Astrocyte (in vitro differentiated cells and primary cell): ENCODE measurements around the gene FKBP1B. TPM values are rescaled to one million over a fixed set of nuclear protein-coding genes. Genes with fewer than 3 reads are reported as not detected.
A peak's percentile ranks its signal among the peaks of the same experiment; 100 is the strongest.

Experiments
- DNase-seq: peaks from one replicate; pipeline ENCODE4 v3.0.0-alpha.2; 2010; ENCODE audit warnings: low read depth
- FAIRE-seq: peaks from 2 replicates; lab custom pipeline; 2011; peaks lifted over from hg19 to GRCh38; lab: Jason Lieb, UNC
- H2AFZ ChIP-seq: 2 replicates; pipeline ENCODE4 v1.6.0; 2012; ENCODE audit warnings: low read depth, low read length, inconsistent platforms
- H3K27ac ChIP-seq: 2 replicates; pipeline ENCODE4 v1.5.1; 2011; ENCODE audit warnings: low read depth, low read length, inconsistent platforms
- H3K27me3 ChIP-seq: 2 replicates; pipeline ENCODE4 v1.6.0; 2011; ENCODE audit warnings: low read length, inconsistent platforms; ENCODE audit not compliant: insufficient read depth
- H3K36me3 ChIP-seq: 2 replicates; pipeline ENCODE4 v1.5.1; 2011; ENCODE audit warnings: low read length, inconsistent platforms; ENCODE audit not compliant: insufficient read depth
- H3K4me1 ChIP-seq: 2 replicates; pipeline ENCODE4 v1.5.1; 2011; ENCODE audit warnings: low read length, inconsistent platforms; ENCODE audit not compliant: insufficient read depth
- H3K4me2 ChIP-seq: 2 replicates; pipeline ENCODE4 v1.6.0; 2012; ENCODE audit warnings: low read length, inconsistent platforms
- H3K4me3 ChIP-seq: 2 replicates; pipeline ENCODE4 v1.5.1; 2011; ENCODE audit warnings: low read depth, mild to moderate bottlenecking, low read length, inconsistent platforms; ENCODE audit not compliant: insufficient read depth
- H3K79me2 ChIP-seq: 2 replicates; pipeline ENCODE4 v1.6.0; 2012; ENCODE audit warnings: mild to moderate bottlenecking, low read length, inconsistent platforms; ENCODE audit not compliant: insufficient read depth
- H3K9ac ChIP-seq: 2 replicates; pipeline ENCODE4 v1.6.0; 2012; ENCODE audit warnings: mild to moderate bottlenecking, low read length, inconsistent platforms
- H3K9me3 ChIP-seq: 2 replicates; pipeline ENCODE4 v1.5.1; 2012; ENCODE audit warnings: low read depth, mild to moderate bottlenecking, low read length, inconsistent platforms; ENCODE audit not compliant: insufficient read depth
- H4K20me1 ChIP-seq: 2 replicates; pipeline ENCODE4 v1.6.0; 2012; ENCODE audit warnings: low read length, inconsistent platforms; ENCODE audit not compliant: insufficient read depth
- H3K27ac Mint-ChIP-seq: one replicate; pipeline ENCODE4 v1.8.0; 2021; ENCODE audit warnings: mild to moderate bottlenecking, mixed read lengths; ENCODE audit not compliant: unreplicated experiment
- H3K27me3 Mint-ChIP-seq: one replicate; pipeline ENCODE4 v1.8.0; 2021; ENCODE audit warnings: low read depth, mixed read lengths; ENCODE audit not compliant: unreplicated experiment
- H3K36me3 Mint-ChIP-seq: one replicate; pipeline ENCODE4 v1.8.0; 2021; ENCODE audit warnings: low read depth, mixed read lengths; ENCODE audit not compliant: unreplicated experiment
- H3K4me1 Mint-ChIP-seq: one replicate; pipeline ENCODE4 v1.8.0; 2021; ENCODE audit warnings: low read depth, mixed read lengths; ENCODE audit not compliant: unreplicated experiment
- H3K4me3 Mint-ChIP-seq: one replicate; pipeline ENCODE4 v1.8.0; 2021; ENCODE audit warnings: mild to moderate bottlenecking, moderate library complexity, mixed read lengths; ENCODE audit not compliant: unreplicated experiment
- H3K9me3 Mint-ChIP-seq: one replicate; pipeline ENCODE4 v1.8.0; 2021; ENCODE audit warnings: mild to moderate bottlenecking, mixed read lengths; ENCODE audit not compliant: unreplicated experiment
- EZH2 ChIP-seq: IDR thresholded peaks from 2 replicates; pipeline ENCODE4 v1.6.1; 2012; ENCODE audit warnings: mild to moderate bottlenecking, low read length, inconsistent platforms; ENCODE audit not compliant: insufficient read depth
- total RNA-seq: library from RNA; stranded (reverse); gene quantifications from 2 replicates; pipeline ENCODE4 v1.2.1, GENCODE V29; 2021
- TF ChIP-seq, protein P1 (sequence below): IDR thresholded peaks from 2 replicates; pipeline ENCODE4 v1.5.1; 2011; ENCODE audit warnings: low read depth, mild to moderate bottlenecking, inconsistent platforms, low read length, moderate library complexity; ENCODE audit not compliant: insufficient read depth

FKBP1B gene
- total RNA-seq, 1 donor from 2014 or later = 19.4 TPM

DNA sequence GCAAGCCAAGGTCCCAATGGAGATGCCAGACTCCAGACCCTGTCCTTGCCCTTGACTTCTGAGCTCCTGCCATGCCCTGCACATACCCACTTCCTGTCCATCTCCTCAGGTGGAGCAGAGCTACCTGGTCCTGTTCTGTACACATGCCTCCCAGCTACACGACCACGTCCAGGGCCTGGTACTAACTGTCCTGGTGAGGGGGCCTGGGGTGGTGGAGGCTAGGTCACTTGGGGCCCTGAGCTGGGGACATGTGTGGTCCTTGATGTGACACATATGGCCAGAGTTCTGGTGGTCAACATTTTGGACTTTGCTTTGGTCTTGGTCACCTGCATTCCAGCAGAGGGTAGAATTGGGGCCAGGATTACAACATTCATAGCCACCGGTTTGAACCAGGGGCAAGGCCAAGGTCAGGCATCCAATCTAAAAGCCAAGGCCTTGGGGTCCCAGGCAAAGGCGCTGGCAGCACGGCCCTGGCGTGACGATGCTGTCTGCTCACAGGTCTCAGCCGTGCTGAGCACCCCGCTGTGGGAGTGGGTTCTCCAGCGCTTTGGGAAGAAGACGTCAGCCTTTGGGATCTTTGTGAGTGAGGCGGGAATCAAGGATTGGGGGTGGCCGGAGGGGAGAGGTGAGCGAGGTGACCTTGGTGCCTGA is 27.1 kb upstream of the FKBP1B start:
- no peak for DNase-seq
- Histone ChIP-seq H3K9ac (no peak overlapping the region), H4K20me1 (no peaks in the 10 kb centered on the region), H3K36me3 (peaks cover 2% of the 10 kb centered on the region), H3K4me2 (no peak overlapping the region), H3K79me2 (no peaks in the 10 kb centered on the region), H2AFZ (no peak overlapping the region), H3K4me3 (no peak overlapping the region), H3K27me3 (no peaks in the 10 kb centered on the region), H3K9me3 (no peaks in the 10 kb centered on the region), H3K27ac (no peak overlapping the region), H3K4me1 (no peaks in the 10 kb centered on the region)
- Mint-ChIP-seq H3K4me3 (no peak overlapping the region), H3K4me1 (peaks cover 4% of the 10 kb centered on the region), H3K27ac (no peak overlapping the region), H3K9me3 (no peaks in the 10 kb centered on the region), H3K36me3 (peaks cover 10% of the 10 kb centered on the region), H3K27me3 (no peaks in the 10 kb centered on the region)
- no peak for FAIRE-seq
- TF ChIP-seq, protein P1, sequence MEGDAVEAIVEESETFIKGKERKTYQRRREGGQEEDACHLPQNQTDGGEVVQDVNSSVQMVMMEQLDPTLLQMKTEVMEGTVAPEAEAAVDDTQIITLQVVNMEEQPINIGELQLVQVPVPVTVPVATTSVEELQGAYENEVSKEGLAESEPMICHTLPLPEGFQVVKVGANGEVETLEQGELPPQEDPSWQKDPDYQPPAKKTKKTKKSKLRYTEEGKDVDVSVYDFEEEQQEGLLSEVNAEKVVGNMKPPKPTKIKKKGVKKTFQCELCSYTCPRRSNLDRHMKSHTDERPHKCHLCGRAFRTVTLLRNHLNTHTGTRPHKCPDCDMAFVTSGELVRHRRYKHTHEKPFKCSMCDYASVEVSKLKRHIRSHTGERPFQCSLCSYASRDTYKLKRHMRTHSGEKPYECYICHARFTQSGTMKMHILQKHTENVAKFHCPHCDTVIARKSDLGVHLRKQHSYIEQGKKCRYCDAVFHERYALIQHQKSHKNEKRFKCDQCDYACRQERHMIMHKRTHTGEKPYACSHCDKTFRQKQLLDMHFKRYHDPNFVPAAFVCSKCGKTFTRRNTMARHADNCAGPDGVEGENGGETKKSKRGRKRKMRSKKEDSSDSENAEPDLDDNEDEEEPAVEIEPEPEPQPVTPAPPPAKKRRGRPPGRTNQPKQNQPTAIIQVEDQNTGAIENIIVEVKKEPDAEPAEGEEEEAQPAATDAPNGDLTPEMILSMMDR = no peak
- TF ChIP-seq EZH2 = no peak

DNA sequence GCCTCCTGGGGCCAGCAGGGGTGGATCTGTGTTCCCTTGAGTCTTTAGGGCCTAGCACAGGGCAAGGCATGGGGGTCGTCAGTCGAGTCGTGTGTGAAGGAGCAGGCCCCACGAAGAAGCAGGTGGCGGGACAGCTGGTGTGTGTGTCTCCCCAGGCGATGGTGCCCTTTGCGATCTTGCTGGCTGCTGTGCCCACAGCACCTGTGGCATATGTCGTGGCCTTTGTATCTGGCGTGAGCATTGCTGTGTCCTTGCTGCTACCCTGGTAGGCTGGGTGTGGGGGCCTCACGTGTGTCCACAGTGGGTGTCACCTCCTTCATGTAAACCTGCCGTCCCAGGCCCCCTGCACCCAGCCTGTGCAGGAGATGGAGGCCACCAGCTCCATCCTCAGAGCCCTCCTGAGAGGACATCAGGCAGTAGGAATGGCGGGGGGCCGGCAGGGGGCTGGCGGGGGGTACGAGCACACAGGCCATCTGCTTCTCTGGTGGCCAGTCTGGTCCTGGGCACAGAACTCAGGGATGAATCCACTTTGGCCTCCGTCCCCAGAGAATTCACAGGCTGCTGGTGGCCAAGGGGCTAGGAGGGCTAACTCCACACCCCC is 26.5 kb upstream of the FKBP1B start:
- no peak overlapping the region for H2AFZ ChIP-seq
- H3K27me3 ChIP-seq = no peaks in the 10 kb centered on the region
- Mint-ChIP-seq H3K9me3 (no peaks in the 10 kb centered on the region), H3K4me3 (no peak overlapping the region), H3K36me3 (peaks cover 10% of the 10 kb centered on the region), H3K27me3 (no peaks in the 10 kb centered on the region), H3K4me1 (peaks cover 4% of the 10 kb centered on the region), H3K27ac (no peak overlapping the region)
- H3K36me3 ChIP-seq = peaks cover 2% of the 10 kb centered on the region
- FAIRE-seq = no peak
- H3K27ac ChIP-seq = no peak overlapping the region
- H4K20me1 ChIP-seq = no peaks in the 10 kb centered on the region
- no peaks in the 10 kb centered on the region for H3K79me2 ChIP-seq
- no peaks in the 10 kb centered on the region for H3K9me3 ChIP-seq
- no peak overlapping the region for H3K4me2 ChIP-seq
- TF ChIP-seq, protein P1 = no peak
- no peak for TF ChIP-seq EZH2
- no peak for DNase-seq
- no peak overlapping the region for H3K4me3 ChIP-seq
- H3K9ac ChIP-seq = no peak overlapping the region
- H3K4me1 ChIP-seq = no peaks in the 10 kb centered on the region

DNA sequence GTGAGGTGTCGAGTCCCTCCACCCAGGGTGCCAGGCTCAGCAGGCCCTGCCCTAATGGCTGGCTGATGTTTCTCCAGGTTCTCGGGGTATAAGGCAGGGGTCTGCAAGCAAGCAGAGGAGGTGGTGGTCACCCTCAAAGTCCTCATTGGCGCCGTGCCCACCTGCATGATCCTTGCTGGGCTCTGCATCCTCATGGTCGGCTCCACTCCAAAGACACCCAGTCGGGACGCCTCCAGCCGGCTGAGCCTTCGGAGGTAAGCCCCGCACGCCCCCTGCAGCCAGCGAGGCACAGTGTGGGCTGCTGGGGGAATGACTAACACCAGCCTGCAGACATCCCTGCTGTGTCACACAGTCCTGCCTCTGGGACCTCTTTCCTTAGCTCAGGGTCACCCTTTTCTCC is 25.5 kb upstream of the FKBP1B start:
- H3K27me3 ChIP-seq = no peaks in the 10 kb centered on the region
- H3K4me3 ChIP-seq = no peak overlapping the region
- H3K4me1 ChIP-seq = no peaks in the 10 kb centered on the region
- Mint-ChIP-seq H3K4me3 (no peak overlapping the region), H3K27me3 (no peaks in the 10 kb centered on the region), H3K9me3 (no peaks in the 10 kb centered on the region), H3K27ac (no peak overlapping the region), H3K36me3 (peaks cover 10% of the 10 kb centered on the region), H3K4me1 (peaks cover 4% of the 10 kb centered on the region)
- H2AFZ ChIP-seq = no peak overlapping the region
- H3K36me3 ChIP-seq = peaks cover 5% of the 10 kb centered on the region
- FAIRE-seq = no peak
- H3K4me2 ChIP-seq = no peak overlapping the region
- H4K20me1 ChIP-seq = no peaks in the 10 kb centered on the region
- no peaks in the 10 kb centered on the region for H3K9me3 ChIP-seq
- no peaks in the 10 kb centered on the region for H3K79me2 ChIP-seq
- H3K9ac ChIP-seq = no peak overlapping the region
- TF ChIP-seq, protein P1 = no peak
- TF ChIP-seq EZH2 = no peak
- H3K27ac ChIP-seq = no peak overlapping the region
- DNase-seq = peak; percentile 9
